HG03135 (cell line): ENCODE data around the gene GTF2B.
"Not testable (repeated sequence)": the region's sequence is repeated elsewhere in the genome, so short reads cannot be mapped to it uniquely, and the experiment has no call there.

Source experiments
- ATAC-seq: cut with Tn5 transposase; IDR thresholded peaks from one replicate; pipeline ENCODE4 v1.9.1; 2021; ENCODE audit warnings: mild to moderate bottlenecking, moderate library complexity; ENCODE audit not compliant: unreplicated experiment

The GTF2B gene

GRCh38 chr1:88888750-88889149 lies 2.6 kb downstream of the GTF2B start:
- ATAC-seq = no peak

GRCh38 chr1:88885933-88886332 lies 5.4 kb downstream of the GTF2B start:
- no peak for ATAC-seq

GRCh38 chr1:88883156-88883555 lies 8.2 kb downstream of the GTF2B start:
- ATAC-seq = no peak

- not testable (repeated sequence) for ATAC-seq
Observed at GRCh38 chr1:88880717-88881116, 10.7 kb downstream of the GTF2B start.

GRCh38 chr1:88878731-88879130 lies 12.6 kb downstream of the GTF2B start:
- ATAC-seq = no peak

- no peak for ATAC-seq
Observed at GRCh38 chr1:88877911-88878310, 13.5 kb downstream of the GTF2B start.

GRCh38 chr1:88877382-88877825 lies 14.0 kb downstream of the GTF2B start:
- ATAC-seq = no peak

GRCh38 chr1:88876573-88877365 lies 14.6 kb downstream of the GTF2B start:
- ATAC-seq = no peak

- ATAC-seq = no peak
Observed at GRCh38 chr1:88875595-88875994, 15.8 kb downstream of the GTF2B start.

GRCh38 chr1:88873737-88874349 lies 17.5 kb downstream of the GTF2B start:
- ATAC-seq = no peak

- not testable (repeated sequence) for ATAC-seq
Observed at GRCh38 chr1:88869644-88870043, 21.7 kb downstream of the GTF2B start.

- no peak for ATAC-seq
Observed at GRCh38 chr1:88867743-88868521, 23.4 kb downstream of the GTF2B start.

- no peak for ATAC-seq
Observed at GRCh38 chr1:88851303-88852063, 39.9 kb downstream of the GTF2B start.

GRCh38 chr1:88847643-88848042 lies 43.7 kb downstream of the GTF2B start:
- ATAC-seq = no peak

- ATAC-seq = no peak
Observed at GRCh38 chr1:88825721-88826120, 65.6 kb downstream of the GTF2B start.

GRCh38 chr1:88819642-88820041 lies 71.7 kb downstream of the GTF2B start:
- not testable (repeated sequence) for ATAC-seq

- no peak for ATAC-seq
Observed at GRCh38 chr1:88813471-88813870, 77.9 kb downstream of the GTF2B start.

- ATAC-seq = no peak
Observed at GRCh38 chr1:88812366-88812765, 79.0 kb downstream of the GTF2B start.

GRCh38 chr1:88803444-88803843 lies 87.9 kb downstream of the GTF2B start:
- ATAC-seq = no peak

GRCh38 chr1:88802950-88803349 lies 88.4 kb downstream of the GTF2B start:
- no peak for ATAC-seq
